Measurements from ENCODE around the gene ATP2C2.
"Not testable (repeated sequence)": the region's sequence is repeated elsewhere in the genome, so short reads cannot be mapped to it uniquely, and the experiment has no call there.

GRCh38 chr16:84337236-84337635 lies 31.1 kb upstream of the ATP2C2 start:
- not testable (repeated sequence) for TF ChIP-seq POLR2A (IDR thresholded peaks at IDR 0.05; ENCODE audit: low read length); GATA1 (IDR thresholded peaks at IDR 0.05; ENCODE audit: low read depth, low read length)
